GM18508 (cell line): Measurements from ENCODE around the gene THUMPD3.

Source experiments
- ATAC-seq: cut with Tn5 transposase; IDR thresholded peaks from one replicate; pipeline ENCODE4 v1.9.1; 2021; ENCODE audit warnings: moderate number of reproducible peaks; ENCODE audit not compliant: insufficient read depth, unreplicated experiment

Gene THUMPD3

DNA sequence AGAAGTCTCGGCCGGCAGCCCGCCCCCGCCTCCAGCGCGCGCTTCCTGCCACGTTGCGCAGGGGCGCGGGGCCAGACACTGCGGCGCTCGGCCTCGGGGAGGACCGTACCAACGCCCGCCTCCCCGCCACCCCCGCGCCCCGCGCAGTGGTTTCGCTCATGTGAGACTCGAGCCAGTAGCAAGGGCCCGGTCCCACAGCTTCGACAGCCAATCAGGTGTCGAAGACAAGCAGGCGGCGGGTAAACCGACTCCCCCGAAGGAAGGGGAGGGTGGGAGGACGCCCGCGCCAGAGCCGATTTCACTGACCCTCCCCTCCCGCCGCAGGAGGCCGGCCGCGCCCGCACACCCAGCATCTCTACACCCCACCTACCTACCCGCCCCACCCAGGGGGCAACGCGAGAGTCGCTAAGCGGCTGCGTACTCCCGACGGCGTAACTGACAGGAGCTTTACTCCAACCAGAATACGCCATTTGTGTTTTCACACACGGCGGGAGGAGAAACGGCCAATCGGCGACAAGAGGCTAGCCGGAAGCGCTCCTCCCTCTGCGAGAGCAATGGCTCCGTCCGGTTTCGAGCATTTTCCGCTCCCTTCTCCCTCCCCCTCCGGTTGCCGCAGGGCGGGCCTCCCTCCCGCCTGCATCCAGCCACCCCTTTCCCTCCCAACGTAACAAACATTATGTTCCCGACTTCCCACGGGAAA lies 33.9 kb downstream of the THUMPD3 start:
- peak; percentile 80 for ATAC-seq

DNA sequence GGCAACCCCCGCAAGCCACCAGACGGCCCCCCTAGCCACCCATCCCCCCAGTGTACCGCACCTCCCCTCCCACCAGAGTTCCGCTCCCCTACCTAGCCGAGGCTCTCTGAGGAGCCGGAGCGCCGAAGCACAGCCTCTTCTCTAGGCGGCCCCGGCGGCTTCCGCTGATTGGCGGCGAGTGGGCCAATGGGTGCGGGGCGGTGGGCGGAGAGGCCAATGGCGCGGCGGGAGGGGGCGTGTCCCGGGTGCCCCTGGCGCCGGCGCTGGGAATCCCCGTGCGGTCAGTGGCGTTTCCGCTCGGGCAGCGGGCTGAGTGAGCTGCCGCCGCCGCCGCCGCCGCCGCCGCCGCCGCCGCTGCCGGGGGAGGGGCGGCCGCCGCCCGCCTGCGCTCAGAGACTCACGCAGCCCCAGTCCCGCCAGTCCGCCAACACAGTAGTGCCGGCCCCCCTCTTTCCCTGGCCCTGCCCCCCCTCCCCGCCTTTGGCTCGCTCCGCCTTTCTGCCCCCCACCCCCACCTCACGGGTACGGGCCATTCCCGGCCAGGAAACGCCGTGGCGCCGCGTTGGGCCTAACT lies 34.6 kb downstream of the THUMPD3 start, which contains the start of gene SETD5:
Gene SETD5, plus strand, starts transcription at position 284 of the 574 bp plus-strand sequence. CDS start 31,324 bp downstream, outside the sequence.
- peak; percentile 11 for ATAC-seq

DNA sequence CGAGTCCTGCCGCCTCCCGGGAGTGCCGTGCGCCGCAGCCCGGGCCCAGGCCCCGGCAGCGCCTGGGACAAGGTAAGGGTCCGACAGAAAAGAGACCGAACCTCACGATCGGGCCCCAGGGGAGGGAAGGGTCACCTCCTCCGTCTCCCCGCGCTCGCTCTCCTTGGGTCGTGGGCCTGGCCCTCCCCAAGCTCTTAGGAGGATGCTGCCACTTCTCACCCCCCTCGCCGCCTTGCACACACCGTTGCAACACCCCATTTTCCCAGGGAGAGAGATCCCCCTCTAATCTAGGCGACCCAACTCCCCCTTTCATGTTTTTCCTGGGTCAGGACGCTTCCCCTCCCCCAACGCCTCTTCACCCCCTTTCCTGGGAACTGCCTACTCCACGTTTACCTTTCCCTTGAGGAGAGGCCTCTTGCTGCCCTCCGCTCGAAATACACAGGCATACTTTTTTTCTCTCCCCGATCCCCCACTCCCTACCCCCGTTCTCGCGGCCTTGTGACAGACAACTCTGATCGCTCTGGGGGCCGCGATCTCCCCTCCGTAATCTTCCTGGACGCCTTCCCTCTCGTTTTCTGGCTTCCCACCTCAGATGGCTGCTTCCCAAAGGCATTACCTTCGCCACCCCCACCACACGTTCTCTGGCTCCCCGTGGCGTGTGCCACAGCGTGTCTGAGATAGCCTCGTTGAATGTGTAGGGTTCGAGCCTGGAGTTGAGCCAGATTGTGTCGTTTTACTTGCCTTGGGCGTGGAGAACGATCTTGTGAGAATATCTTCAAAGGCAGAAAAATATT lies 35.2 kb downstream of the THUMPD3 start:
- no peak for ATAC-seq

DNA sequence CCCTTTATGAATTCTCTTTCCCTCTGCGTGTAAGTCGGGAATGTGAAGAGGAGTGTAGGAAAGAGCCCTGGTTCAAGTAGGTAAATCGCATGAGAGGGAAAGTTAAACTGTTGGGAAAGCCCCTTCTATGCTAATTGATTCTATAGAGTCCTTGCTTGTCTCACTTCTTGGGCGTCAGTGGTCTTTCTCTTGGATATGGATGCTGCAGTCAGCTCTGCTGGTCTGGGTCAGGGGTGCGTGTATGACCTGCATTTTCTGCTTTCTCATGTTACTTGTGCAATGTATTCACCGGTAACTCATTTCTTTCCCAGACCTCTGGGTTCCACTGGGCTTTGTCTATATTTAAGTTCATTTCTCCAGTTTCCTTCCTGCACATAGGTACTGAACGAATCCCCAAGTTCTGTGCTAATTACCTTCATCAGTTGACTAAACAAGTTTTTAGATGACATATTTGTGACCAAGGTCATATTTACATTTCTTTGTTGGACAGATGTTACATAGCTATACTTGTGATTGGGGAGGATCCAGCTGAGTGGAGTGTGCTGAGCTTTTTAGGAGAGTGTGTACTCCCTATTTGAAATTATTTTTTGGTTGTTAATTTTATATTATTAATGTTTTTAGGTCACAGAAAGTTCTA lies 36.0 kb downstream of the THUMPD3 start:
- ATAC-seq: no peak

DNA sequence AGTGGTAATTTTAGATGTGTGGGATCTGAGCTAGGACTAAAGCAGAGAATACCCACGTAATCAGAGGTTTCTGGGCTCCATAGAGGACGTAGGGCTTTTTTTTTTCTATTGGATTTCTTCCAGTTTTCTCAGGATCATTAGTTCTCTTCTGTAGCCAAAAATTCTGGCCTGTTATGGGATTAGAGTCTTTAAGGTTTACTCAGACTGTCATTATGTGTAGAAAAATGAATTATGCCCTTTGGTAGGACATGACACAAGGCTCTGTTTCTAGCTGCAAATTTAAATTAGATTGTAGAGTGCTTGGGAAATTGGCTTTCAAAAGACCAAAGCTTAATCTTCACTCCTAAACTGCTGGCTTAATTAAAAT lies 36.5 kb downstream of the THUMPD3 start:
- no peak for ATAC-seq

DNA sequence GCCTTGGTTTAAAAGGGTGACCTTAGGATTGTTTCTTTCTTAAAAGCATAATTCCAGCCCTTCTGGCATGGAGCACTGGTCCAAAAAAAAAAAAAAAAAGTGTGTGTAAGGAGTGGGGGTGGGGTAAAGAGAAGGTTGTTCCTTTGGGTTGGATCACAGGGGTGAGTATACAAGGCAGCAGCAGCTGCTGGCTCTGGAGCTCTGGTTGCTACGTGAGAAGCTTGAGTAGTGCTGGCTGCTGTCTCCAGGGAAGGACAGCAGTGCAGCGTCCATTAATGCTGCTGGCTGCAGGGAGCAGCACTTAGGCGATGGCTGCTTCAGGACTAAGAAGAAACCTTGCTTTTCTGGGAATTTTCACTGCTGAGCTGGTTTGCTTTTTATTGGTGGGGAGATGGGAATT lies 36.9 kb downstream of the THUMPD3 start:
- ATAC-seq: no peak

DNA sequence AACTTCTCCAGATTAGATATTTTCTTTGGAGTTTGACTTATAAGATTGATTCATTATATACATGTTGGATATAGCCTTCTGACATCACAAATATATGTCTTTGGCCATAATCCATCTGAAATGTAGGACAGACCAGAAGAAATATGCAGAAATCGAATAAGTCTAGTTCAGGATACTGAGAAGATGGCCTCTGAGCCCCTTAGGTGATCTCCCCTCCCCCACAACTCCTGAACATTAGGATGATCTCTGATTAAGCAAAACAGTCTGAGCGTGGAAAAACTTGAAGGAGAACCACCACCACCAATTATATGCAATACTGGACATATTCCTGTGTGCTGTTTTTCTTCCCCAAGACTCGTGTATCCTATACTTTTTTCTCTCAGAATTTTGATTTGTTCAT lies 37.8 kb downstream of the THUMPD3 start:
- no peak for ATAC-seq

DNA sequence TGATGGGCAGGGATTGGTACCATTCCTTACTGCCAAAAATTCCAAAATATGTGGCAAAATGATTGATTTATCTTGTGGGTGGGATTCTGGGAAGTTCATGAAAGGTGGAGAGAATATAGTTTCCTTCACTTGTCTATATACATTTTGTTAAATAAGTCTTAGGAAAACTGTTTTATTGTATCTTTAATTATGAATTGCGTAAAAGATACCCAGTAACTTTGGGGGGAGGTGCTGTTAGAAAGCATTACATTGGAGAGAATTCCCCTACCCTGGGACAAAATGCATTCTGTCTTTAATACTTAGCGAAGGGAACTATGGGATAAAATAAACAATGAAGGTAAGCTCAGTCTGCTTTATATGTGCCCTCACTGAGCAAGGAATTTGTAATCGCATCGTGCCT lies 39.1 kb downstream of the THUMPD3 start:
- ATAC-seq: no peak

DNA sequence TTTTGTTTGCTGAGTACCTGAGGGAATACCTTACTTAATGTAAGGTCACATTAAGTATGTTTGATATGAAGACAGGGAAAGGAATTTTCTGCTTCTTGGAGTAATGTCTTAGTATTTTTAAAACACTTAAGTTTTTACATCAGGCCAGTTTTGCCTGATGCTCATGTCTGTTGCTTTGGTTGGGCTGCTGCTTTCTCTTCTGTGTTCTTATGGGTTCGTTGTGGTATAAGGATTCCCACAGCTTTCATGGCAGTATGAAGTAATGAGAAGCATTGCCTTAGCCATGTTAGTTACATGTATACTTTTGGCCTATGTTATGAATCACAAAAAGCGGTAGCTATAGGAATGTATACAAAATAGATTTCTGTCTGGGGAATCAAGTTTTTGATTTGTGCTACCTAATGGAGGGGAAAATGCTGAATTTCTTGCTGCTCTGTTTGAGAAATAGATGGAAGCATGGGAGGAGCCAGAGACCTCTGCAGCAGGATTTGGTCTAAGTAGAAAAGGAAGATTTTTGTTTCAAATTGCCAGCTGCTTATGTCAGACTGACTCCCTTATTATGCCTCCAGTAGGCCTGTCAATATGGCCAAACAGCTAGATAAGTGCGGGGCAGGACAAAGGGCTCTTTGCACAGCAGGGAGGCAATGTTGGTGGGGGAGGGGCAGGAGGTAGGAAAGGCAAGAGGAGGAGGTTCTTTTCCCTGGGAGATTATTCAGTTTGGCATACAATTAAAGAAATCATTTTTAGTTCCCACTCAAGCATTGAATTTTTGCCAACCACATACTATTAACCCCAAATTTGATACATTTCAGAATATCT lies 39.8 kb downstream of the THUMPD3 start:
- no peak for ATAC-seq

DNA sequence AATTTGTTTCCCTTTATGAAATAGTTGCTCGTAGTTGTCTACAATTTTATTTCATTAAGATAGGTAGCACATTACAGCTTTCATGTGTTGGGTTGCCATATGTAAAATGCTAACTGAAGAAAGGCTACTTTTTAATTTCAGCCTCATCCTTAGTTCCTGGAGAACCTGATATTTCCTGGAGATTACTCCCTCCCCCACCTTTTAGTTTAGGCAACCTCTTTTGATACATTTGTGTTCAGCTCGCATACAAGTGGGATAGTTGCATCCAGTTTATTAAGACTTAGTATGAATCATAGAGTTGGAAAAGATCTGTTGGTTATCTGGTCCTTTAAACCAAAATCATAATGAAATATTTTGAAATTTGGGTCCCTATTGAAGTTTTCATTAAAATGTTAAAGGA lies 40.6 kb downstream of the THUMPD3 start:
- no peak for ATAC-seq

DNA sequence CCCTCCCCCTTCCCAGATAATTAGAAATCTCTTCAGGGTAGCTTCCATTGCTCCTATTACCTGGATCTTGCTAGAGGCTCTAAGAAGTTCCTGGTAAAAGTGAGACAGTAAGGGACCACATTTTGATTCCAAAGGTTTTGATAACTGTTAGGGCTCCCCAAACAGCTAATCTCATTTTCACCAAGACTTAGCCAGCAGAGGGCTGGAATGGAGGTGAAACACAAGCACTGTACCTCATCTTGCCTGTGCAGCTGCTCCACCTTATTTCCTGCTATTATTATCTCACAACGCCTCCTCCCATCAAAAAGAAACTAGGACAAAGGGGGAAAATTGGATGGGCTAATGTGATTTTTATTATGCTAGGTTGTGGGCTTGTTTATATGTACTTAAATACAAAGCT lies 41.8 kb downstream of the THUMPD3 start:
- no peak for ATAC-seq

DNA sequence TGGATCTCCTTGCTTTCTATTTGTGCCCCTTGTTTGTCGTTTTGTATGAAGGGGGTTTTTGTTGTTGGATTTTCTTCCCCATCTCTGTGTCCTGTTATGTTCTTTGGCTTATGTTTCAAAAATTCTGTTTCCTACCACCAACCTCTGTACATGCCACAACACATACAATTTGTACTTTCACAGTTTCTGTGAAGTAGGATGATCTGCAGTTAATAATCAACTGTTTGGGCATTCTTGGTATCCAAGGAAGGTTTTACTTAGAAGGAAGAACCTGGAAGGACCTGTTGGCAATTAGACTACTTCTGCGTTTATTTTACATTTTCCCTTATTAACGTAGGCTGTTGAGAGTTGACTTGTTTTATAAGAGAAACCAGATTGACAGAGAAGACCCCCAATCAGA lies 42.9 kb downstream of the THUMPD3 start:
- no peak for ATAC-seq

DNA sequence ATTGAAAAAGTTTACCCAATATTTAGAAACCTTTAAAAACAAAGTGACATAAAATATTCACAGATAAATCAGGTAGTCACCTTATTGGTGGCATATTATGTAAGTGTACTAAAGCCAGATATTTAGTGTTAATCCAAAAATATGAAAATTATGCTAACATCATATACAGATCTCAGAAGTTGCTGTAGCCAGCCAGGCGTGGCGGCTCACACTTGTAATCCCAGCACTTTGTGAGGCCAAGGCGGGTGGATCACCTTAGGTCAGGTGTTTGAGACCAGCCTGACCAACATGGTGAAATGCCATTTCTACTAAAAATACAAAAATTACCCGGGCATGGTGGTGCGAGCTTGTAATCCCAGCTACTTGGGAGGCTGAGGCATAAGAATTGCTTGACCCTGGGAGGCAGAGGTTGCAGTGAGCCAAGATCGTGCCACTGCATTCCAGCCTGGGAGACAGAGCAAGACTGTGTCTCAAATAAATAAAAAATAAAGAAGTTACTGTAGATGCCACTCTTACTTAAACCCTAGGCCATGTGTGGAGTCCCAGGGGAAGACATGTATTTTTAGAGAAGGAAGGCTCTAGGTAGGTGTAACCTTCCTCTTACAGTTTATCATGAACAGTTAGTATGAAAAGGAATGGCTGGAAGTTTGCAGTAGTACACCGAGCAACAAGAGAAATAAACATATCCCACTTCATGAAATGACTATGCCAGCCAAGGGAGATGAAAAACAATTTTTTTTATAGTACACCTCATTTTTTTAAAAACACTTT lies 44.2 kb downstream of the THUMPD3 start:
- ATAC-seq: no peak

DNA sequence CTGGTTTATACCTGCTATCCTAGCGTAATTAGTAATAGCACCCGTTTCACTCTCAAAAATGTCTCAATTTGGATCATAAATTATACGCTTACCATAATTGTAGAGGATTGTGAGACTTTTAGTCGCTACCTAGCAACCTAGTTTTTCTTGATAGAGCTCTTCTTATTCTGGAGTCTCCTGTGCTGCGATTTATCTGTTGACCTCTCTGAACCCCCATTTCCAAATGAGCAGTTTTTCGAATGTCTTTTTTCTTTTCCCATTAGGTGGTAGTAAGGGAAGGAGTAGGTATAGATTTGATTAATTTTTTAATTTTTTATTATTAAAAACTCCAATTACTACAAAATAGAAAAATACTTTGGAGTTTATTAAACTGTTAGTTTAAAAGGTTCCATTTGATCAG lies 45.2 kb downstream of the THUMPD3 start:
- ATAC-seq: no peak

DNA sequence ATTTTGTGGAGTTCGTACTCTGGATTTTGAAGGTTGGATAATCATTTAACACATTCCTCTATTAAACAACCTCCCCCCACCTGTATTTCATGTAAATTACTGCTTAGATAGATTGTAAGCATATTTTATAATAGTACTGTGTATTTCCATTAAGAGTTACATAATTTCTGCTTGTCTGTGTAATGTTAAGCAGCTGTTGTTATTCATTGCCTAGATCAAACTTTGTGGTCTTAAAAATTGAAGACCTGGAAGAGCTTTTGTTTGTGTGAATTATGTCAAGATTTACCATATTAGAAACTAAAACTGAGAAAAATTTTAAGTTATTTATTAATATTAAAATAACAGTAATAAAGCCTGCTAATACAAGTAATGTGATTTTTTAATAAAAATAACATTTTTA lies 45.7 kb downstream of the THUMPD3 start:
- no peak for ATAC-seq

DNA sequence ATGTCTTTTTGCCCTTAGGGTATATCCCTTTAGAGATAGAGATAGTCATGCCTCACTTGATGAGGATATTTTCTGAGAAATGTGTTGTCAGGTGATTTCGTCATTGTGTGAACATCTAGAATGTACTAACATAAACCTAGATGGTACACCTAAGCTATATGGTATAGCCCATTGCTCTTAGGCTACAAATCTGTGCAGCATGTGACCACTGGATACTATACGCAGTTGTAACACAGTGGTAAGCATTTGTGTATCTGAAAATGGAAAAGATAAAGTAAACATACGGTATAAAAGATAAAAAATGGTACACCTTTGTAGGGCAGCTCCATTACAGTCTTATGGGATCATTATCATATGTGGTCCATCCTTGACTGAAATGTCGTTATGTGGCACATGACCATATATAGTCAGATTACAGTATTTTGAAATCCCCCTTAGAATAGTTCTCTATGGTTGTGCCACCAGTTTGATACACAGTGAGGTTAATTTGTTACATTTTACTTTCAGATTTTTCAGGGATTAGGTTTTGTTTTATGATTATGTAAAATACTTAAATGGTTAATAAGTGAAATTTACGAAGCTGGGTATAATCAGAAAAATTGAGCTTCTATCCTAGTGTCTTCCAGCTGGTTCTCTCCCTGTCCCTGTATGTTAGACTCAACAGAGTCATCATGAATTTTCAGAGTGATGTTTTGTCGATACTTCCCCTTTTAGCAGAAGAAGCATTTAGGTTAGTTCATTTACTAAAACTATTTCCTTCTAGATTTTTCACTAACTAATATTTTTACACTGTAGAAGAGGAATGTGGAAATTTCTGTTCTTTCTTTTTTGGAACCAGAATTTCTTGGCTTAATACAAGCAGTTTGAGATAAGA lies 47.4 kb downstream of the THUMPD3 start:
- ATAC-seq: no peak

DNA sequence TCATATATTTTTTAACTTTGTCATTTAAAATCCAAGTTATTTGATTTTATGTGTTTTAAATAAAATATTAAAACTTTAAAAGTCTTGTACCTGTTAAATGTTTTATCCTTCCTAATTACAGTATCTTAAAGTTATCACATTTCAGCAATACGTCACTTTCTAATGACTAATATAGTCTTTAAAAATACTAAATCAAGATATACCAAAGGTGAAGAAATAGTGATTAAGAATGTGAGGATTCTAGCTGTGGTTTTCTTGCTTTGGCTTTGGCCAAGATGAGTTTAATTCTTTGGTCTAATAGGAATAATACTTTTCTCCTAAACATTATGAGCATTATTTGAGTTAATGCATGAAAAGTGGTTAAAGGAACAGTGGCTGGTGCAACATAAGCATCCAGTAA lies 48.4 kb downstream of the THUMPD3 start:
- no peak for ATAC-seq

DNA sequence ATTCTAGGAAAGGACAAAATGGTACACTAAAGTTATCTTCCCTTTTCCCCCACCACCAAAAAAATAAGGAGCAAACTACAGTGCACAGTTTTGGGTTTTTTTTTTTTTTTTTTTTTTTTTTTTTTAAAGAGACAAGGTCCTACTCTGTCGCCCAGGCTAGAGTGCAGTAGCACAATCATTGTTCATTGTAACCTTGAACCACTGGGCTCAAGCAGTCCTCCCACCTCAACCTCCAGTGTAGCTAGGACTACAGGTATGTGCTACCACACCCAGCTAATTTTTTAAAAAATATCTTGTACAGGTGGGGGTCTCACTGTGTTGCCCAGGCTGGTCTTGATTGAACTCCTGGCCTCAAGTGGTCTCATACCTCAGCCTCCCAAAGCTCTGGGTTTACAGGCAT lies 49.4 kb downstream of the THUMPD3 start:
- ATAC-seq: no peak

DNA sequence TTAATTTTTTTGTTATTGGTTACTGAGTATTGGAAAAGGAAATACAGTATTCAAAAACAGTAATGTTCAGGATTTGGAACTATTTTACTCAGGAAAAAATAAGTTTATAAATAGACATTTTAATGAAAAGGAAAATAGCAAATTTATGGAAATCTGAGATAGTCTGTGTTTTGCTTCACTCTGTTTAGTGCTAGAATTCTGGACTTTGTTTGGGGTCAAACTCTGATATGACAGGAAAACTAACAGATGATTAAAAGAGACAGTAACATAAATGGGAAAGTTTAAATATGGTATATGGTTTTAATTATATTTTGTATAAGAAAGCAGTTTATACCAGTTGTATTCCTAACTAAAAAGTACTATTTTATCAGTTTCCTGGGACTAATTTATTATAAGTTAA lies 52.0 kb downstream of the THUMPD3 start:
- ATAC-seq: no peak
